Stimulated activated CD4-positive, alpha-beta T cell treated with anti-CD3 and anti-CD28 coated beads, TNF-alpha, amount 100 ng/mL, for 24 hours (primary cell): ENCODE measurements around the gene DHRS7B.
A peak's percentile ranks its signal among the peaks of the same experiment; 100 is the strongest.
"Not testable (repeated sequence)": the region's sequence is repeated elsewhere in the genome, so short reads cannot be mapped to it uniquely, and the experiment has no call there.

Experiments used
- DNase-seq, 3 experiments: peaks; one replicate each; pipeline ENCODE4 v3.0.0-alpha.2; 2020; ENCODE audit warnings: low read depth in 3 of 3

The DHRS7B gene

GRCh38 chr17:21107067-21107650 is 19.6 kb upstream of the DHRS7B start:
- DNase-seq = not testable (repeated sequence)

DNA sequence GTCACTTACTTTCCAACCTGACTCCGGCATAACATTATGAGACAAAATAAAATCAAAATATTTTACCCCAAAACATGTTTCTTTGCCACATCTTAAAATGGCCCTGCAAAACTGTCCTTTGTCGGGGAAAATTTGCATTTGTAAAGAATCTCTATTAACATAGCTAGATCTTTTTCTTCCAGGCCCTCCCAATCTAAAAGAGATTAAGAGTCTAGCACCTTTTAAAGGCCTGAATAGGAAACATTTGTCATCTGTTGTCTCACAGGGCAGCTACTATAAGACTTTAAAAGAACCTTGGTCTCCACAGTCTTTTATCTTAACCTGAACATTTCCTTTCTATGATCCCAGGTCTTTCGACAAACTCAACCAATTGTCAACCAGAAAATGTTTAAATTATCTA is 18.1 kb upstream of the DHRS7B start:
- no peak for DNase-seq

DNA sequence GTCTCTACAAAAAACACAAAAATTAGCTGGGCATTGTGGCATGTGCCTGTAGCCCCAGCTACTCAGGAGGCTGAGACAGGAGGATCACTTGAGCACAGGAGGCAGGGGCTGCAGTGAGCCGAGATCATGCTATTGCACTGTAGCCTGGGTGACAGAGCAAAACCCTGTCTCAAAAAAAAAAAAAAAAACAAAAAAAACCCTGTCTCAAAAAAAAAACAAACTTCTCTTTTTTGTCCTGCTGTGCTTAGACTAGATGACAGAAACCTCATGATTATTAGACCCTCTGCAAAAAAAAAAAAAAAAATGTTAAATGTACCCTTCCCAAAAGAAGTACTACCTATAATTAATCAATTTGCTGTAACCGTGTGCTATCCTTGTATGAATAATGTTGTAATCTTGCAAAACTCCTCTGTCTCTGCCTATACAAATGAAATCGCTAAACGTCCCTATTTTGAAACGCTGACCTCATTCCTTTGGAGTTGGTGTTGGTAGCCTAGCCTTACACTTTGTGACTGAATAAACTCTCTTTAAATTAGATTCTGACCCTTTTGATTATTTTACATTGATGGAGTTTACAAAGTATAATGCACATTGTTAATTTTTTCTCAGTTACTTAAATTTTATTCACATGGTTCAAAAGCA is 13.6 kb upstream of the DHRS7B start:
- no peak for DNase-seq

DNA sequence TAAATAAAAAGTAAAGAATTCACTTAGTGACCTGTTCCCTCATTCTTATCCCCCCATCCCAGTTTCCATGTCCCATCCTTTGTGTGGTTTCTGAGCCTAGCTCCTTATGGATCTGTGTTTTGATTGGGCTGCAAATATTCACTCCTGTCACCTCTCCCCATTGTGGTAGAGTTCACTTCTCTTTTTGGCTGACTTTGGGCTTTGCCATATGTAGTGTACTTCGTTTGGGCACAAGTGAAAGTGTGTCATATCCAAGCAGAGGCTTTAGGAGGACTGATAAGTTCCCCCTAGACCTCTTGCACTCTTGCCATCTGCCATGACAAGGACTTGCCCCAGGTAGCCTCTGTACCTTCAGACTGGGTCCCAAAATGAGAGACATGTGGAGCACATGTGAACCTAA is 13.0 kb upstream of the DHRS7B start:
- DNase-seq = no peak

DNA sequence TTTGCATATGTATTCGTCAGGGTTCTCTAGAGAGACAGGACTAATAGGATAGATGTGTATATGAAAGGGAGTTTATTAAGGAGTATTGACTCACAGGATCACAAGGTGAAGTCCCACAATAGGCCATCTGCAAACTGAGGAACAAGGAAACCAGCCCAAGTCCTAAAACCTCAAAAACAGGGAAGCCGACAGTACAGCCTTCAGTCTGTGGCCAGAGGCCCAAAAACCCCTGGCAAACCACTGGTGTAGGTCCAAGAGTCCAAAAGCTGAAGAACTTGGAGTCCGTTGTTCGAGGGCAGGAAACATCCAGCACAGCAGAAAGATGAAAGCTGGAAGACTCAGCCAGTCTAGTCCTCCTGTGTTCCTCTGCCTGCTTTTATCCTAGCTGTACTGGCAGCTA is 12.0 kb upstream of the DHRS7B start:
- DNase-seq = not testable (repeated sequence)

GRCh38 chr17:21119247-21119918 is 7.4 kb upstream of the DHRS7B start:
- peak; percentile 40 to 64 (median 58) for DNase-seq

DNA sequence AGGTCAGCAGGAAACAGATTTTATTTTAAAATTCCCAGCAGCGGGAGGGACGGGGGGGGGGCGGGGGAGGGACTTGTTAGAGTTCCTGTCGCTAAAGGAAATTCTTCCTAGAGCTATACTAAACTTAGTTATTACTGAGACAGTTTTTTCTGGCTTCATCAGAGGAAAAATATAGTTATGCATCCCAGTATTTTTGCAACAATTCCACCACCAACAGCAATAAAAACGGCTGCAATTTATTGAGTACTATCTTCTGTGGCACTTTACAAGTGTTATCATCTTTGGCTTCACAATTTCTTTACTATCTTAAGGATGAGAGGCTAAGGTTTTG is 6.9 kb upstream of the DHRS7B start:
- DNase-seq = no peak

DNA sequence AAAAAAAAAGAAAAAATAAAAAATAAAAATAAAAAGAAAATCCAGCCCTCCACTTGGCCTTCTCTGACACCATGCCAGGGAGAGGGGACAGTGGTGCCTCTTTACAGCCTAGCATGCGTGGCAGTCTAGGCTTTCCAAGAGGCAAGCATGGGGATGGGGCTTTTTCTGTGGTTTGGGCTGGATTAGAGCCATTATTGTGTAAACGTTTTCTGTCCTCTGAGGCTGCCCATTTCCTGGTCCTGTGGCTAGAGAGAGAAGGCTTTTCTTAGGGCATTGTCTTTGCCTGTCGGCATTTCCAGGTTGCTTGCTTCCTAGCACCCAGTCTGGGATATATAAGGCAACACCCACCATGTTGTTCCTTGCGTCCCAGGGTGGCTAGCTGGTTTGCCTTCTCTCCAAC is 2.7 kb upstream of the DHRS7B start:
- DNase-seq = no peak

DNA sequence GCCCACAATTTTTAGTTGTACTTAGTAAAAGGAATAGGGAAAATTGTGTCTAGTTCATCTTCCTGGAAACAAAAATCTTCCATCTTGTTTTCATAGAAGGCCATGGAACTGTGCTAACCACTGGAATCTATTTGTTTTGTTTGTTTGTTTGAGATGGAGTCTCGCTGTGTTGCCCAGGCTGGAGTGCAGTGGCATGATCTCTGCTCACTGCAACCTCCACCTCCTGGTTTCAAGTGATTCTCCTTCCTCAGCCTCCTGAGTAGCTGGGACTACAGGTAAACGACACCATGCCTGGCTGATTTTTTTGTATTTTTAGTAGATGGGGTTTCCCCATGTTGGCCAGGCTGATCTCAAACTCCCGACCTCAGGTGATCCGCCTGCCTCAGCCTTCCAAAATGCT is 2.2 kb upstream of the DHRS7B start:
- not testable (repeated sequence) for DNase-seq

GRCh38 chr17:21125862-21126261 is 902 bp upstream of the DHRS7B start:
- peak in 2 of 3 experiments; percentile 8 to 36 for DNase-seq

- DNase-seq = no peak
Measured at GRCh38 chr17:21127509-21128077, 829 bp downstream of the DHRS7B start.

GRCh38 chr17:21129023-21129681 is 2.4 kb downstream of the DHRS7B start:
- DNase-seq = no peak

DNA sequence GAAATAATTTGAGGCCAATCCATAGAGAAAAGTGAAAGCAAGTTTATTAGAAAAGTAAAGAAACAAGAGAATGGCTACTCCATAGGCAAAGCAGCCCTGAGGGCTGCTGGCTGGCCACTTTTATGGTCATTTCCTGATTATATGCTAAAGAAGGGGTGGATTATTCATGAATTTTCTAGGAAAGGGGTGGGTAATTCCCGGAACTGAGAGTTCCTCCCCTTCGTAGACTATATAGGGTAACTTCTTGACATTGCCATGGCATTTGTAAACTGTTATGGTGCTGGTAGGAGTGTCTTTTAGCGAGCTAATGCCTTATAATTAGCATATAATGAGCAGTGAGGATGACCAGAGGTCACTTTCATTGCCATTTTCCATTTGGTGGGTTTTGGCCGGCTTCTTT is 4.4 kb downstream of the DHRS7B start:
- no peak for DNase-seq

DNA sequence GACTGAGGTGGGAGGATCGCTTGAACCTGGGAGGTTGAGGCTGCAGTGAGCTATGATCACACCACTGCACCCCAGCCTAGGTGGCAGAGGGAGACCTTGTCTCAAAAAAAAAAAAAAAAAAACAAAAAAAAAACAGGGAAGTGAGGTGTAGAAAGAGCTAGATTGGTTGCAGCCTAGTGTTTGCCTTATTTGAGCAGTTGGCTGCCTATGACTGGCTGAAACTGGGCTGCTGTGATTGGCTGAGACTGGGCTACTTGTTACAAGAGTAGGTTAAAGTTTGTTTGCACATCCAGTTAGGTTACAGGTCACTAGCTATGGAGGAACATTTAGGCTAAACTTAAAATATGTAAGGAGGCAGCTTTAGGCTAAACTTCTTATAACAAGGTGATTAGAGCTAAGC is 5.7 kb downstream of the DHRS7B start:
- no peak for DNase-seq

DNA sequence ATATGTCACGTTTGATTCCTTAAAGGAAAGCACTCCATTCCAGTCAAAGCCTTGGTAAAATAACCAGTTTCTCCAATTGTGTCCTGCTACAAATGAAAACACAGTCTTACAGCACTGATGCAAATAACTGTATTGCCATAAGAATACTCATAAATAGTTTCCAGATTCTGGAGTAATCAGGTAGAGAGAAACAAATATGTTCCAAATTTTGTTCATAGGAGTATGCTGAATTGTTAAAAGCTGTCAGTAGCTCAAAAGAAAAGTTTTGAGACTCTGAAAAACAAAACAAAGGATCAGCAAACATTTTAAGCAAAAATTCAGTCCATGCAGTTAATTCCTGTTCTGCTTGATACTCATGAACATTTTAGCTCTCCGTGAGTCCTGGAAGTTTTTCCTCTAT is 7.8 kb downstream of the DHRS7B start:
- no peak for DNase-seq

GRCh38 chr17:21140911-21141310 is 14.1 kb downstream of the DHRS7B start:
- DNase-seq = no peak

GRCh38 chr17:21141331-21141730 is 14.6 kb downstream of the DHRS7B start:
- no peak for DNase-seq

DNA sequence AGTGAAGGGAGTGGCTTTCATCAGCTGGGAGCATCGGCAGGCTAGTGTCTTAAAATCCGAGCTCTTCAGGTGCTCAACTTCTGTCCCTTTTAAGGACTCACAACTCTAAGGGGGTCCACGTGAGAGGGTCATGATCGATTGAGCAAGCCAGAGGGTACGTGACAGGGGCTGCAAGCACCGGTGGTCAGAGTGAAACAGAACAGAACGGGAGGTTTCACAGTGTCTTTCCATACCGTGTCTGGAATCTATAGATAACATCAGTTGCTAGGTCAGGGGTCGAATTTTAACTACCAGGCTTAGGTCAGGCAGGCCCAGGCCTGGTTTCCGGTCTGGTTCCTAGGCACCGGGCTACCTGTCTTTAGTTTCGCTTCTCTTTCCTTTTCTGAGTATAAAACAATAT is 15.3 kb downstream of the DHRS7B start:
- not testable (repeated sequence) for DNase-seq

DNA sequence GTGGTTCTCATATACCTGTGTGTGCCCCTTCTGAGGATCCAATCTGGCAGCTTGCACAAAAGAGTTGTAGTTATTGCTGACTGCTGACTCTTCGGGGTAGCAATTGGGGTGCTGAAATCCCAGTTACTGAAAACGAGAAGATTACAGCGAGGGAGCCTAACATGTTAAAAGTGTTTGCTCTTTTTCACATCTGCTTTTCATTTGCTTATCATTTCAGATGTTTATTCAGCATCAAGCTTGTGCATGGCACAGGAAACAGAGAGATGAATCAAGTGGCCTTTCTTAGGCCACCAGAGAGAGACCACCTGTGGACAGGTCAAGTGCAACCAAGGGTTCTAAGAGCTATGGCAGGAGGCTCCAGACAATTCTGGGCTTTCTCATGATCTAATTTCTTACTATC is 16.9 kb downstream of the DHRS7B start:
- no peak for DNase-seq

- not testable (repeated sequence) for DNase-seq
Measured at GRCh38 chr17:21144299-21144698, 17.5 kb downstream of the DHRS7B start.

- DNase-seq = no peak
Measured at GRCh38 chr17:21146362-21147015, 19.7 kb downstream of the DHRS7B start.

DNA sequence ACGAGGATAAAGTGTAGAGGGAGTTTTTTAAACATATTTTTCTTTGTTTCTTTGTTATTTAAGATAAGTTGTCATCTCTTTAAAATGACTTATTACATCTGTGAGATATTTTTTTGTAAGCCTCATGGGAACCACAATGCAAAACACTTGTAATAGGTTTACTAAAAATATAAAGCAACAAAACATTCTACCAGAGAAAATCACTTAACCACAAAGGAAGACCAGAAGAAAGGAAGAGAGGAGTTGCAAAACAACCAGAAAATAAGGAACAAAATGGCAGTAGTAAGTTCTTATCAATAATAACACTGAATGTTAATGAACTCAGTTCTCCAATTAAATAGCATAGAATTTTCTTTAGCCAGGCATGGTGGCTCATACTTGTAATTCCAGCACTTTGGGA is 22.9 kb downstream of the DHRS7B start:
- no peak for DNase-seq
